ENCODE results near the gene TOP1.

TOP1 gene

DNA sequence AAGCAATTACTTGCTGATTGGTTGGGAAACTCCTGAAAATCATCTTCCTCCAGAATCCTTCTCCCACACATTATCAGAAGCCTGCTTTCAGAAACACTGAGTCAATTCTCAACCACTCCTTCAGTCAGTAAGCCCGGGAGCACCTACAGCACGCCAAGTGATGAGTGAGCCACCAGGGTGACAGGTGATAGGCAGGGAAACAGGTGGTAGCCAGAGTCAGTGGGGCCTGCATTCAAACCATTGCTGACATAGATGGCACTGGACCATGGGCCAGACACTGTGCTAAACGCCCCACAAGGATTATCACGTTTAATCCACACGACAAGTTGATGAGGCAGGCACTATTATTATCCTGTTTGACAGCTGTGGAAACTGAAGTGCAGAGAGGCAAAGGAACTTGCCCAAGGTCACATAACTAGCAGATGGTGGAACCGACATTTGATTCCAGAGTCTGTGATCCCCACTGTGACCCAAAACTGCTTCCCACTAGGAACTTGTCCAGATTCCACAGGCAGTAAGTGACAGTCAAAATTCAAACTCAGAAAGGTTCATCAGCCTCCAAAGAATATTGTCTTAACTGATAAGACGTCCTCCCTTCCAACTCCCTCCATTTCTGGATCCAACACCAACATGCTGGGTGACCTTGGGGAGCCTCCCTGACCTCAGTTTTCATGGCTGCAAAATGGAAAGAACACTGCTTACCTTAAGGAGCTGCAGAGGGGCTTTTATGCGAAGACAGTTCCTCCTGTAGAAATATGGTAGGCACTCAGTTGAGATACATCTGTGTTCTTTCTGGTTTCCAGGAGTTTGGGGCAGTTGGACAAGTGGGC lies 23.9 kb upstream of the TOP1 start:
- no peak for DNase-seq

DNA sequence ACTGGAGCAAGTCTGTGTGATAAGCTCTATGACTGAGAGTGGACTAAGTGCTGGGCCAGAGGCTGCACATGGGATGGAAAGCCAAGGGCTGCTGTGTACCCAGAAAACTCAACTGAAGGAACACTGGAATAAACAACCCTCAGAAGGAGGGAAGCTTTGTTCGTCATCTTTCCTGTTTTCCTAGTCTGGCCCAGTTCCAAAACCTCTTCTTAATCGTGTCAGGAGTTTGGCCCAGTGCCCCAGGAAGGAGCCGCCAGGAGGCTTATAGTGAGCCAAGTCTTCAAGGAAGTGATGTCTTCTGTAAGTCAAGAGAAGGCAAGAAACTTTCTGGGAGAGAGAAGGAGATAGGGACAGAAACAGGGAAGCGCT lies 23.3 kb upstream of the TOP1 start:
- peak; percentile 97 for DNase-seq

DNA sequence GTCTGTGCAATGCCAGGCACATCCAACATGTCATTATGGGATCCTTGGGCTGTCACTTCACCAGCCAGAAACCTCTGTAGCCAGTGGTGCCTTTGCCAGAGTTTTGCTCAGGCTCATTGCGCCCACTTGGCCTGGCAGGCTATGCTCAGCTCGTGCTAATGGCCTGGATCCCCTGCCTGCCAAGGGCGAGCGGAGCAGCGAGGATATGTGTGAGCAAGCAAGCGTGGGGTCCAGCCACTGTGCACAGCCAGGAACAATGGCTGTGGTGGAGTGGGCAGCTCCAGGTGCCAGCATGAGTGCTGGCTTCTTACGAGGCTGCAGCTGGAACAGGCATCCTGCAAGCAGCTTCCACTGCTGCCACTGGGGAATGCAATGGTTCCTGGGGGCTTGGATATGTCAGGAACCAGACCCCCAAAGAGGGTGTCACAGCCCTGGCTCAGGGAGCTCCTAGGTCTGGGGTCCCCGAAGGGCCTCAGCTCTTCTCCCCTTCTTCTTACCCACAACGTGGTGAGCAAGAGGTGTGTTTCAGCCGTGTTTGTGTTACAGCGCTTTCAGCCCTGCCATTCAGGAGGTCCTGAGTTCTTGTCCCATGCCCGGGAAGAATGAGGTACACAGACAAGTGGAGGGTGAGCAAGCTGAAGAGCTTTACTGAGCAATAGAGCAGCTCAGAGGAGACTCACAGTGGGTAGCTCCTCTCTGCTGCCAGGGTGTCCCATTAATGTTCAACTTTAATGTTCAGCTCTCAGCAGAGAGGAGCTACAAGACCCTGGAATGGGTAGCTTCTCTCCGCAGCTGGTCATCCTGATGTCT lies 22.3 kb upstream of the TOP1 start:
- no peak for DNase-seq

- DNase-seq = no peak
These were observed 21.6 kb upstream of the TOP1 start for GRCh38 chr20:41006936-41007474.

GRCh38 chr20:41007481-41007880 lies 21.1 kb upstream of the TOP1 start:
- no peak for DNase-seq

DNA sequence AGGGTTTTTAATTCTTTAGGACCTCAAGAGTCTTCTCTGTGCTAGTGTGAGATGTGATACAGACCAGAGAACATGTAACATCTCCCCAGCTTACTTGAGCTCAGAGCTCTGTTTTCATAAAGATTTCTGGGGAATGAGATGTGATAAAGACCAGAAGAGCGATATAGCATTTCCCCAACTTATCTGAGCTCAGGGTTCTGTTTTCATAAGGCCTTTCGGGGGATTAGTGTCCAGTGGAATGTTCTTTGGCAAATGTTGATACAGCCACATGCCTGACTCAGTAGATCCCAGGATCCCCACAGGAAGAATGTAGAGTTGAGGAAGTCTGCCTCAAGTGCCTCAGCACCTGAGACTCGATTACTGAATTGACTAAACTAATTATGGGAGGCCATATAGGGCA lies 18.7 kb upstream of the TOP1 start:
- DNase-seq = peak; percentile 67

GRCh38 chr20:41011551-41012067 lies 17.0 kb upstream of the TOP1 start:
- no peak for DNase-seq

DNA sequence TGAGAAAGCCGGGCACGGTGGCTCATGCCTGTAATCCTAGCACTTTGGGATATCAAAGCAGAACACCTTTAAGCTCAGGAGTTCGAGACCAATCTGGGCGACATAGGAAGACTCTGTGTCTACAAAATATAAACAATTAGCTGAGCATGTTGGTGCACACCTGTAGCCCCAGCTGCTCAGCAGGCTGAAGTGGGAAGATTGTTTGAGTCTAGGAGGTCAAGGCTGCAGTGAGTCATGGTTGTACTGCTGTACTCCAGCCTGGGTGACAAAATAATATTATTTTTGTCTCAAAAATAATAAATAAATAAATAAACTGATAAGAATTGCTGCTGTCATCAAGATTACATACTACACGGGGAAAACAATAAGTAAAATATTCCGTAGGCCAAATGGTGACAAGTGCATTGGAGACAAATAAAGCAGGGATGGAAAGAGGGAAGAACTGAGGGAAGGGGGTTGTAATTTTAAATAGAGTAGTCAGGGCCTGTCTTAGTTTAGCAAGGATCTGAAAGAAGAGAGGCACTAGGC lies 14.0 kb upstream of the TOP1 start:
- DNase-seq = no peak

DNA sequence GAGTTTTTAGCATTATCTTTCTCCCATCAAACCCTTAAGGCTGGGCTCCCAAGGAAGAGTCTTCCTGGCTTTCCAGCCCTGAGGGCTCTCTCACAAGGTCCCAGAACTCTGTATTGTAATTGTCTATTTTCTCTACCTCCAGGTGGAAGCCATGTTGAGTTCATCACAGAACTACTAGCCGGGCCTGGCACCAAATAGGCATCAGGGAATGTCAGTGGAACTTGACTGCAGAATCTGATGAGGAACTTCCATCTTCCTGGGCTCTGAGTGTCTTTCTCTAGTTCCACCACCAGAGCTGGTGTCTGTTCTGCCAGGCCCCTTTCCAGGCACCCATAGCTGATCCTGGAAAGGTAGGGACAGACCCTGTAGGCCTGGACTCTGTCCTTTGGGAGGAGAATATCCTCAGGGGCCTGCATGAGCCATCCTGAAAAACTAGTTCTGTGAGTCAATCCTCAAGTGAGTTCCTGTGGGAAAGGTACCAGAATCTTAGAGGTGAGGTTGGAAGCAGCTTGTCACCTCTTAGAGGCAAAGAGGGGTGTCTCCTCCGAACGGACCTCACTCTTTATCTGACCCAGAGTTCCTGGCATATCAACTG lies 11.1 kb upstream of the TOP1 start:
- DNase-seq = no peak

DNA sequence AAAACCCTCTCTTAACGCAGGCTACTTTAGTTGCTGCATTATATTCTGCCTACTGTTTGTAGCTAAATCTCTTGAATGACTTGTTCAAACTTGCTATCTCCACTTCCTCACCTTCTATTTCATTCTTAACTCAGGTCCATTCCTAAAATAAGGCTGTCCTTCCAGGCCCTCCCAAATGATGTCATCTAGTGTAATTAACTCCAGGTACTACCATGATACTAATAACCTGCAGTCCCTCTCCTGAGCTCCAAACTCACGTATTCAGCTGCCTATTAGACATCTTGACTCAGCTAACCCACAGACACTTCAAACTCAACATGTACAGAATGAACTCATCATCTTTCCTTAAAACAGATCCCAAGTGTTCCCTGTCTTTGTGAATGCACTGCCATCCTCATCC lies 10.5 kb upstream of the TOP1 start:
- no peak for DNase-seq

DNA sequence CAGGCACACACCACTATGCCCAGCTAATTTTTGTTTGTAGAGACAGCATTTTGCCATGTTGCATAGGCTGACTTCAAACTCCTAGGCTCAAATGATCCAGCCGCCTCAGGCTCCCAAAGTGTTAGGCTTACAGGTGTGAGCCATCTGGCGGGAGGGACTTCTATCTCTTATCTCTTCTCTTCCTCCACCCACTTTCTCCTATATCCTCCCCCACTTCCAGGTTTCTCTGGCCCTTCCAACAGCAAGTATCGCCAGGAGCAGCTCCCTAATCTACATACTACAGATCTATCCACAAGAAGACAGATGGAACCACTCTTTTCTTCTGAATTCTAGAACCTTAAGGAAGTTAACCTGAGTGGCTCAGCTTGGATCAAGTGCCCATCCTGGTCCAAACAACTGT lies 5.1 kb upstream of the TOP1 start:
- no peak for DNase-seq

DNA sequence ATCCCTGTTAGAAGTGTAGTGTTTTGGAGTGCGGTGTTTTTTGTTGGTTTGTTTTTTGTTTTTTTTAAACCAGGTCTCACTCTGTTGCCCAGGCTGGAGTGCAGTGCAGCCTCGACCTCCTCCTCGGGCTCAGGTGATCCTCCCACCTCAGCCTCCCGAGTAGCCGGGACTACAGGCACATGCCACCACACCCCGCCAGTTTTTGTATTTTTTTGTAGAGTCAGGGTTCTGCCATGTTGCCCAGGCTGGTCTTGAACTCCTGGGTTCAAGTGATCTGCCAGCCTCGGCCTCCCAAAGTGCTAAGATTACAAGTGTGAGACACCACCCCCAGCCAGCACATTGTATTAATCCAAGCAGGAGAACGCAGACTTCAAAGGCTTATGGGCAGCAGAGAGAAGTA lies 1.3 kb upstream of the TOP1 start:
- no peak for DNase-seq

DNA sequence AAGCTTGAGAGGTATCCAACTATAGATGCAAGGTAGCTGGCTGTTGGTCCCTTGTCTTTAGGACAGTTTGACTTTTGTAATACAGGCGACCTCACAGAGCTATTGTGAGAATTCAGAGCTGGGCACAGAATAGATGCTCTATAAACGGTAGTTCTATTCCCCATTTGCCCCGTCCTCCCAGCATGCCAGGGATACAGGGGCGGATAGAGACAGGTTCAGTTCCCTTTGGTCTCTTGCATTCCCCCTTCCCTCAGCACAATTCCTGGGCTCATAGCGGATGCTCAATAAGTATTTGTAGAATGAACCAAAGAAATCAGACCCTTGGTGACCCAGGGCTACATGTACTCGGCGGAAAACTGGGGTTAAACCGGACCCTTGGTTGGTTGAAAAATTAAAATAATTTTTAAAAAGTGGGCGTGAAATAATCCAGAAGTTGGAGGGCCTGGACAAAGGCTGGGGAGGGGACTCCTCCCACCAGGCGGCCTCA lies 707 bp upstream of the TOP1 start:
- DNase-seq = no peak

GRCh38 chr20:41029150-41029901 lies 704 bp downstream of the TOP1 start:
- no peak for DNase-seq

DNA sequence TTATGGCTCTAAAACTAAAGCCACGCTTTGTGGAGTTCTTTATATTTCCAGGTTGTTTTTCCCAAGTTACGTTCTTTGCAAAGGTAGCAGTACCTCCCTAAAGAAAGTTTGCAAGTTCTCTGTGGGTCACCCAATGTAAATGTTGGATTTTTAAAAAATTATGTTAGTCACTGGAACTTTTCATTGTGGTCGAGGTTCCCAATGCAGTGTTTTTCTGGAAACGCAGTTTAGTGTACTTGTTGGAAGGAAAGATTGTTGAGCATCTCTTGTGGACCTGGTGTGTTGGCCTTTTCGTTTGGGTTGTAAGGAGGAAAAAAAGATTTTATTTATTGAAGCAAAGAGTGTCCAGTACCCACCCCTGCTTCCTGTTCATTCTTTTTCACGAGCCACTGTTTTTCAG lies 1.4 kb downstream of the TOP1 start:
- no peak for DNase-seq

DNA sequence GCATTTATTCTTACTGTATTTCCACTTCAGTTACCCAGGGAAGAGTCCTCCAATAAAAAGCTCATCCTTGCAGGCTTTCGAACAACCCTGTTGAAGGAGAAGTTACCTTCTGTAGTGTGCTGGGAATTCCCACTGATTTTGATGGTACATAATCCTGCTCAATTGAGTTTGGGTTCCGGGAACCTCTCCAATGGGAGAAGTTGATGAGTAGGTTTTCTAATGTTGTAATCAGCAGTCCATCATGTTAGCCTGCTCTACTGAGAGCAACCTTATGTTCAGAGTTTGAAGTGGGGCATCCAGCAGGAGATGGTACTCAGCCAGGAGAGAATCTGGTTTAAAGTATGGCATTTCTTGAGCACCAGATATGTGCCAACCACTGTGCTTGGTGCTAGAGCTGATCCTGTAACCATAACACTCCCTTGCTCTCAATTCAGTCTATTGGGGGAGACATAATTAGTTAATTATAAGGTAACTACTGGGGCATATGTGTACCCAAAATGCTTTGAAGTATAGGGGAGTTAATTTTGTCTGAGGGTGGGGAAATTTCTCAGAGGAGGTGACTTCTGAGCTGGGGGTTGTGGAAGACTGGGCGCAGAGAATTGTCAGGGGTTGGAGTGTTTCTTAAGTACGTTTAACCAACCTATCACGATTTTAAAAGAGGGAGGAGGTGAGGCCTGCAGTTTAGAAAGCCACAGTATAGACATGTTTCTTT lies 2.1 kb downstream of the TOP1 start:
- DNase-seq = peak; percentile 47

- DNase-seq = no peak
These were observed 2.6 kb downstream of the TOP1 start for GRCh38 chr20:41031243-41031619.

- no peak for DNase-seq
These were observed 3.6 kb downstream of the TOP1 start for GRCh38 chr20:41032271-41032670.

DNA sequence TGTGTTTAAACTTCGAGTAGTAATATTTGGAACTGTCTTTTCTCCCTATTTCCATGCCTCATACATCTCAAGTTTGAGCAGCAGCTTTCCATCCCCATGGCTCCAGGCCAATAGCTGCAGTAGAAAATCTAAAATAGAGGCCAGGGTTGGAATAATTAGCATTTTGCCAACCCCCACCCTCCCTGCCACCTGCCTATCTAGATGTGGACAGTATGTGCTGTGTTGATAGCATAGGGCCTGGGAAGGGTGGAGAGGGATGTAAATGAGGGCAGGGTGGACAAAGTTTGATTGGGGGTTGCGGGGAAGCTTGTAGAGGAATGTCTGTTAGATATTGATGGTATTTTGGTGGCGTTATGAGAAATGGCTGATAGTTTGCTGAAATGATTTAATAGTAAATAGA lies 5.6 kb downstream of the TOP1 start:
- no peak for DNase-seq

DNA sequence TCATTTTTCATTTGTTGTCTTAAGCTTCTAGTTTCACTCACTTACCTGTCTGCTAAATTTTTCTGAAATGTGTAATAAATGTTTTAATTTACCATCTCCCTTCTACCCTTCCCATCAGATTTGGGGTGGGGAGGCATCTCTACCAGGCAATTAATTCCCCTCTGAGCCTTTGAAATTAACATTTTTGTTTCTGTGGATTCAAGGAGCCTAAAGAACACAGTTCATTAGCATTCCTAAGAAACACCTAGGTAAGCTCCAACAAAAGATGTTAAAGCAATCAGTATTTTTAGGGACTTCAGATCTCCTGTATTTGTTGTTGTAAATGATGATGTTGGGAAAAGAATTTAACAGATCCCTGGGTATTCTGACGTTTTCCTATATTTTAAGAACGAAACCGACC lies 6.6 kb downstream of the TOP1 start:
- no peak for DNase-seq

DNA sequence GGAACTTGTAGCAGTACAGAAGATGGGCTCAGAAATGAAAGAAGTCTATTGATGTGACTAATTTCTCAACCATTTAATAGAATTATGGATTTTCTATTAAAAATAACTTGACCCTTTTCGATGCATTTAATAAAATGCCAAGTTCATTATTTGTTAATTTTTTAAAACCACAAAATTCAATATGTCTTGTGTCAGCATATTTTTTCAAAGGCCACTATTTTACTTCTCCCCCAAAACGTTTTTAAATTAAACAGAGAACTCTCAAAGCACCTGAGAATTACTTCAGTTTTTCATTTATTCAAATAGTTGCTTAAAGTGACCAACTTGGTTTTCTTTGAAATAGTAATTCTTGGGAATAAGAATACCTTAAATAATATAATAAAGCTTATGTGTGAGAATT lies 8.6 kb downstream of the TOP1 start:
- no peak for DNase-seq

Data from fibroblast of skin of right biceps (primary cell).